HG02970 (cell line): ENCODE data around the gene BACE2.
"Not testable (repeated sequence)": the region's sequence is repeated elsewhere in the genome, so short reads cannot be mapped to it uniquely, and the experiment has no call there.

ENCODE experiments used
- ATAC-seq: cut with Tn5 transposase; IDR thresholded peaks from one replicate; pipeline ENCODE4 v1.9.1; 2021; ENCODE audit warnings: mild to moderate bottlenecking, moderate library complexity, moderate number of reproducible peaks; ENCODE audit not compliant: unreplicated experiment, low FRiP score

BACE2 gene

GRCh38 chr21:41313285-41314164 lies 145.6 kb downstream of the BACE2 start:
- not testable (repeated sequence) for ATAC-seq

- no peak for ATAC-seq
These were observed 147.8 kb downstream of the BACE2 start for GRCh38 chr21:41315726-41316125.

GRCh38 chr21:41316200-41317062 lies 148.5 kb downstream of the BACE2 start, which contains the start of gene FAM3B:
FAM3B (plus strand) TSS chr21:41316801; CDS start chr21:41316880, 79 bp downstream.
- ATAC-seq = no peak

GRCh38 chr21:41317063-41317392 lies 149.1 kb downstream of the BACE2 start:
- ATAC-seq = no peak

- no peak for ATAC-seq
These were observed 149.5 kb downstream of the BACE2 start for GRCh38 chr21:41317458-41317857.

GRCh38 chr21:41318218-41318617 lies 150.3 kb downstream of the BACE2 start:
- ATAC-seq = no peak

GRCh38 chr21:41319273-41319672 lies 151.3 kb downstream of the BACE2 start:
- ATAC-seq = no peak

GRCh38 chr21:41321211-41321907 lies 153.4 kb downstream of the BACE2 start:
- ATAC-seq = no peak

GRCh38 chr21:41321908-41322495 lies 154.0 kb downstream of the BACE2 start:
- no peak for ATAC-seq

- no peak for ATAC-seq
These were observed 154.8 kb downstream of the BACE2 start for GRCh38 chr21:41322496-41323382.

GRCh38 chr21:41325138-41325912 lies 157.4 kb downstream of the BACE2 start:
- ATAC-seq = no peak

GRCh38 chr21:41326414-41327080 lies 158.6 kb downstream of the BACE2 start:
- no peak for ATAC-seq

GRCh38 chr21:41327753-41328152 lies 159.8 kb downstream of the BACE2 start:
- ATAC-seq = no peak

GRCh38 chr21:41328660-41329607 lies 161.0 kb downstream of the BACE2 start:
- no peak for ATAC-seq
